GM19238 (cell line): ENCODE measurements around the gene CCNF.
A peak's percentile ranks its signal among the peaks of the same experiment; 100 is the strongest.

Source experiments
- DNase-seq: peaks from one replicate; pipeline ENCODE4 v3.0.0; 2011; ENCODE audit warnings: low spot score; ENCODE audit not compliant: insufficient read length

CCNF gene

DNA sequence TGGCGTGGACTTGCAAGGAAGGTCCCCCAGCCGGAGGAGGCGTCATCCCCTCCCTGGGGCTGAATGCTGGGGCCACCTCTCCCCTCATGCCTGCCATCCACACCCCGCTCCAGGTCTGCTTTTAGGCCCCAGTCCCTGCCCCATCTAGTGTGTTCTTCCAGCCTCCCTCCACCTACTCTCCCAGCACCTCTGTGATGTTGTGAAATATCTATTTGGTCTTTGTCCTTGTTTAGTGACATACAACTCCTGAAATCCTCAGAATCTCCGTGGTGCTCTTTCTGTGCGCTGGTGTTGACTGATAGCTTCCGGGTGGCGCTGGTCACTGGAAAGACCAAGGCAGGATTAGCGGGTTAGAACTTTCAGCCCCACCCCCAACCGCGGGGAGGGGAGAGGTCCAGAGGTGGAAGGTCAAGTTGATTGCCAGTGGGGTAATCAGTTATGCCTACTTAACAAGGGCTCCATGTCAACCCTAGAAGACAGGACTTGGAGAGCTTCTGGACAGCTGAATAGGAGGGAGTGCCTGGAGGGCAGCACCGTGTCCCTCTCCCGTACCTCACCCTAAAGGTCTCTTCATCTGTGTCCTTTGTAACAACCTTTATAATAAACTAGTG lies 55.8 kb downstream of the CCNF start:
- DNase-seq = no peak

DNA sequence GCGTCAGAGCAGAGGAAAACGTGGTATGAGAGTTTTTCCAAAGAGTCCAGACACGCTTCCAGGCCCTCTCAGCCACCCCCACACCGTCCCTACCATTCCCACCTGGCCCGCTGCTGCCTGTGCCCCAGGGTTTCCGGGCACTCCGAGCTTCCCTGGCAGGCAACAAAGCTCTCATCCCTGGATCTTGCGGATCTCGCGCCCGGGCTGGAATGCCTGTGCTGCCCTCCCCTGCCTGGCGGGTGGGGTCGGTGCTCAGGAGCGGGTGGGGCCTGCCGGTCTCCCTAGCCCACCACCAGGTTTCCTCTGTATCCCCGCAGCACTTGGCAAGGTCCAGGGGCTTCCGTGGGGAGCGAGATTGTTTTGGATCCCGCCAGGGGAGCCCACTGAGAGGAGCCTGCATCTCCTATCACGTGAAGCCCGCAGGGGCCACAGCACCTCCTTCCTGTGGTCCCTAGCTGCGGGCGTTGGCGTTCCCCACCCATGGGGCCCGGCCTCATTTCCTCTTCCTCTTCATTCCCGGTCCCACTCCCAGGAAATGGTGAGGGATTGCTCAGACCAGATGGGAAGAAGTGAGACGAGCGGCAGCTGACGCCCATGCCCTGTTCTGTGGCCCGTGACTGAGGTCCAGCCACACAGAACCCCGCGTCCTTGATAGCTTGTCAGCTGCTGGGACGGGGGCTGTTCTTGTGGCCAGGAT lies 56.7 kb downstream of the CCNF start:
- DNase-seq = no peak

DNA sequence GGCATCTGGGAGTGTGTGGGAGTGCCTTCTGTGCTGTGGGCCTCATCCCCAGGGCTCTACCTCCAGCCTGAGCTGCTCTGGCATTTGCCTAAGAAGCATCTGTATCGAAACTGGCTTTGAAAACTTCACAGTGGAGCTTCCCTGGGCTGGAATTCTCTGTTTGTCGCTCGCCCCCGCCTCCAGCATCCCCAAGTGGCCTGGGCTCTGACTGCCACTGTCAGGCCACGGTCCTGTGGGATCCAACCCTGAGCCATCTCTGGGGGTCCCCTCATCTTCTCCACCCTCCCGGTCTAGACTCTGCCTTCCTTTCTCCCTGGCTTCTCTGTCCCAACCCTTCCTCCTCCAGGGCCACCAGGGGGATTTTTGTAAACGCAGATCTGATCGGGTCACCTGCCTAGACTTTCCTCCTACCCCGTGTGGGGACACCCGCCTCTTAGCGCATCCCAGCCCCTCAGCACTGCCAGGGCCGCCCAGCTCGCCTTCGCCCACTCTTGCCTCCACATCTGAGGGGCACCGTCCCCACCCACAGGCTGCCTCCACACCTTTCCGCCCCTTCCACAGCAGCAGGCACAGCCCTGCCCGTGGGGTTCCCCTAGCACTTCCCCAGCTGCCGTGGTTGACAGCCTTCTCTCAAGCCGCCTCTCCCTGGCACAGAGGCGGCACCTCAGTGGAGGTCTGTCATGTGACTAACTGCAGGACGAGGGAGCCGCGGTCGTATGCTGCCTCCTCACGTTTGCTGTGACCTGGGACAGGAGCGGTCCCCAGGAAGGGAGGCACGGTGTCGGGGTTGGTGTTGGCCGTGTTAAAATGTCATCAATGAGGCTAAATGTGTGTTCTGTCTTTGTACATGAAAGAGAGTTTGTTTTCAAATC lies 57.6 kb downstream of the CCNF start:
- peak; percentile 91 for DNase-seq

DNA sequence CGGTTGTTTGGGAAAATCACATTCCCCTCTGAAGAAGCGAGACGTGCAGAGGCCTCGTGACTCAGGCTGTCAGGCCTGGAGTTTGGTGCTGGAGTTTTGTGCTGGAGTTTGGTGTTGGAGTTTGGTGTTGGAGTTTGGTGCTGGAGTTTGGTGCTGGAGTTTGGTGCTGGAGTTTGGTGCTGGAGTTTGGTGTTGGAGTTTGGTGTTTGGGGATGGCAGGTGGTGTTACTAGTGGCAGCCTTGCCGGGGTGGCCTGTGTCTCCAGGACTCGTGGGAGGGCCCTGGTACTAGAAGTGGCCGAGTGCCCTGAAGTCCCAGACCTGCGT lies 58.2 kb downstream of the CCNF start:
- no peak for DNase-seq

DNA sequence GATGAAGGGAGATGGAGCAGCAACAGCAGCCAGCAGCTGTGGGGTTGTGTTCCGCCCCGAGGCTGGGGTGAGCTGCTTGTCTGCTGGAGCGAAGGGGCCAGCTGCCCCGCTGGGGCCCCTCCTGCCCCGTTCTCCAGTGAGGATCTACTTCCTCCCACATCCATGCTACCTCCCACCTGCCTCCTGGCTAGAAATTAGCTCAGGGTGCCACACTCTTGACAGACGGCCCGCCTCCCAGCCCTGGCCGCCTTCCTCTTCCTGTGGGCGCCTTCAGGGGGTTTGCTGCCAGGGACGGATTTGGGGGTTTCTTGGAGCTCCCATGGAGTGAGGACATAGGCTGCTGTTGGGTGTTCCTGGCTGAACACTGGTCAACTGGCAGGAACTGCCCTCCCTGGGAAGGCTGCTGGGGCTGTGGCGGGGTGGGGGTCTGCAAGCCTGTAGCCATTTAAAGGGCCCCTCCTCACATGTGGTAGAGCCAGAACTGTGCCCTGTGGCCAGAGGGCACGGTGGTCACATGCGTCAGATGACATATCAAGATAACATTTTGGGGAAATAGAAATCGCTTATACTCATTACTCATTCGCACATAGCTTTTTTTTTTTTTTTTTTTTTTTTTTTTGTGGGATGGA lies 58.8 kb downstream of the CCNF start:
- DNase-seq = no peak

DNA sequence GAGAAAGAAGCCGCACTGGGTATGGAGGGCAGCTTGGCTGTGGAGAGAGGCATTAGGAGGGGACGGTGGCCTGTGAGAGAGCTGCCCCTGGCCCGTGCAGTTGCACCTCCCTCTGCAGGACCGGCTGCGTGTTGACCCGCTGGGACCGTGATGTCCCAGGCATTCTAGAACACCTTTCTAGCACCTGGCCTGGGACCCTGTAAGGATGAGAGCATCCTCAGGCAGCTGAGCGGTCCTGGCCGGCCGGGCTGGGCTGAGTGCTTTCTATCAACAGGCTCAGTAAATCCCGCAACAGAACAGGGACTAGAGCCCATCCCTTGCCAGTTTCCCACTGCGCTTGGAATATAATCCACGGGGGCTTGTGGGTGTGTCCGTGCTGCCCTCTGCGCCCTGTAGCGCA lies 60.3 kb downstream of the CCNF start:
- no peak for DNase-seq

DNA sequence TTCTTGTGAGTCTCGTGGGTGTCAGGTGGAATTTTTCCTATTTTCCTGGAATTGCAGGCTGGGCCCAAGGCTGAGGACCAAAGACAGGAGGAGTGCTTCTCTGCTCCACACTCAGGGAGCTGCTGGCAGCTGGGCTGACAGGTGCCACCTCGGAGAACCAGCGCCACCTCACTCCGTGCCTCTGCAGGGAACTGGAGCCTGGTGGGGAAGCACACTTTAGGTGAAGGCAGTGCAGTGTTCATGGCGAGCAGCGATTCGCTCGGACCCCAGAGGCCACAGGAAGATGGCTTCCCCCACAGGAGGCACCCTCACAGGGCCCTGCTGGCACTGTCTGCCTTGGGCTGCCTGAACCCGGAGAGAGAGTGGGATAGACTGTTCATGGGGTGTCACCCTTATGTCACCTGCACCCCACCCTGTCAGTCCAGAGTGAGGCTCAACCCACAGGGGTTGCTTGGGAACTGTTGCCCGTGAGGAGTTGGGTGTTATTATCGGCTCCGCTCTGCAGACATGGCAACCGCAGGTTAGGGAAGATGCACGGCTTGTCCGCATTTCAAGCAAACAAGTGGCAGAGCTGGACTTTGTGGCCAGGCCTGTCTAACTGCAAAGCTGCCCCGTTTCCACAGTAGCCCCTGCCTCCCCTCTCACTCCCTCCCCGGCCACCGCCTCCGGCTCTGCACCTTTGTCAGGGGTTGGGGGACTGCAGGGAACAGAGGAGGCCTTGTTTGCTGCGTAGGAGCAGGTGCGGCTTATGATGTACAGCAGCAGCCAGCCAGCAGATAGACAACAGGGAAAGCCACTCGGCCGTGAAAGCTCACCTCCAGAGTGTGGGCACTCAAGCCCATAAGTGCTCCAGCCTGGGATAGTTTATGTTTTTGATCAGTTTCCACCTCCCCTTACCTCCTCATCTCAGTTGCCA lies 61.2 kb downstream of the CCNF start:
- DNase-seq = no peak

DNA sequence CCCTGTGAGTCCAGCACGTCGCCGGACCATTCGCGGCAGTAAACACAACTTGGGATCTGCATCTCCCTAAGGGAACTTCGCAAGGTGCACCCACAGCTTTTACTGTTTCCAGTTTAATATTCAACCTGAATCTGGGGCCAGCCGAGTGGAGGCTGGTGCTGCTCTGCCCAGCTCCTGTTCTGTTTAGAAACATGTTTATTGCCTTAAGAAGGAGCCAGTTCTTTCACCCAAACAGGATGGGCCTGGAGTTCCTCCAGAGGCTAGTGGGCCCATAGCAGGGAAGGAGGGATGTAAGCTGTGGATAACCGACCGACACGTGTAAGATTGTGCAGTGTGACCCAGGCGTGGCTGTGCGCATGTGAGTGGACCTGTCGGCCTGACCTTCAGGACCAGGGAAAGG lies 63.0 kb downstream of the CCNF start:
- DNase-seq = no peak

DNA sequence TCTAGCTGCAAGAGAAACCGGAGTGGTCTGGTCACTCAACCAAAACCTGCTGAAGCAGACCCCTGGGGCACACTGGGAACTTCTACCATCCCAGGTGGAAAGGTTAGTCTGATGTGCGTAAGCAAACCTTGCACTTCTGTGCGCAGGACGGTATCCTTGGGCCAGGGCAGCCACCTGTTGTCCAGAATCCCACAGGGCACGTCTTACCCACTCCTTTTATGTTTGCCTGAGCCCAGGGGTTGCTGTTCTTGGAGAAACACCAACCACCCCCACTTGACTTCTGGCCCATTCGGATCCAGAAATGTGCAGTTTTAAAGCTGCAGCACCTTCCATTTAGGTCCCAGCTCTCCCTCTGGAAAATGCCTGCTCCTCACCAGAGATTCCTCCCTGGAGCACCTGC lies 64.4 kb downstream of the CCNF start:
- no peak for DNase-seq

DNA sequence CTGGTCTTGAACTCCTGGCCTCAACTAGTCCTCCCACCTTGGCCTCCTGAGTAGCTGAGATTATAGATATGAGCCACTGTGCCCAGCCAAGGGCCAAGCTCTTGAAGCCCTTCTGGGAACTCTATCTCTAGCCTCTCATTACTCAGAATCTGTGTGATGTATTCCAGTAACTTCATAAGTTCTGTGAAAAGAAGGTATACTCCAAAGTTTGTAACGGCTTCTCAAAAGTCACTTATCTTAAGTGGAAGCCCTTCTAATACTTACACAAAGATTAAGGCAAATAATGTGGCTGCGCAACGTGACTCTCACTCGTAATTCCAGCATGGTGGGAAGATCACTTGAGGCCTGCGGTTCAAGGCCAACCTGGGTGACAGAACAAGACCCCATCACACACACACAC lies 65.4 kb downstream of the CCNF start:
- DNase-seq = no peak

DNA sequence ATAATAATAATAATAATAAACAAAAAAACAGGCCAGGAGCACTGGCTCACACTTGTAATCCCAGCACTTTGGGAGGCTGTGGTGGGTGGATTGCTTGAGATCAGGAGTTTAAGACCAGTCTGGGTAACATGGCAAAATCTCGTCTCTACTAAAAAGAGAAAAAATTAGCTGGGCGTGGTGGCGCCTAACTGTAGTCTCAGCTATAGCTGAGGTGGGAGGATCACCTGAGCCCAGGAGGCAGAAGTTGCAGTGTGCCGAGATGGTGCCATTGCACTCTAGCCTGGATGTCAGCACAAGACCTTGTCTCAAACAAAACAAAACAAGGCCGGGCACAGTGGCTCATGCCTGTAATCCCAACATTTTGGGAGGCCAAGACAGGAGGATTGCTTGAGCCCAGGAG lies 65.8 kb downstream of the CCNF start:
- DNase-seq = no peak

DNA sequence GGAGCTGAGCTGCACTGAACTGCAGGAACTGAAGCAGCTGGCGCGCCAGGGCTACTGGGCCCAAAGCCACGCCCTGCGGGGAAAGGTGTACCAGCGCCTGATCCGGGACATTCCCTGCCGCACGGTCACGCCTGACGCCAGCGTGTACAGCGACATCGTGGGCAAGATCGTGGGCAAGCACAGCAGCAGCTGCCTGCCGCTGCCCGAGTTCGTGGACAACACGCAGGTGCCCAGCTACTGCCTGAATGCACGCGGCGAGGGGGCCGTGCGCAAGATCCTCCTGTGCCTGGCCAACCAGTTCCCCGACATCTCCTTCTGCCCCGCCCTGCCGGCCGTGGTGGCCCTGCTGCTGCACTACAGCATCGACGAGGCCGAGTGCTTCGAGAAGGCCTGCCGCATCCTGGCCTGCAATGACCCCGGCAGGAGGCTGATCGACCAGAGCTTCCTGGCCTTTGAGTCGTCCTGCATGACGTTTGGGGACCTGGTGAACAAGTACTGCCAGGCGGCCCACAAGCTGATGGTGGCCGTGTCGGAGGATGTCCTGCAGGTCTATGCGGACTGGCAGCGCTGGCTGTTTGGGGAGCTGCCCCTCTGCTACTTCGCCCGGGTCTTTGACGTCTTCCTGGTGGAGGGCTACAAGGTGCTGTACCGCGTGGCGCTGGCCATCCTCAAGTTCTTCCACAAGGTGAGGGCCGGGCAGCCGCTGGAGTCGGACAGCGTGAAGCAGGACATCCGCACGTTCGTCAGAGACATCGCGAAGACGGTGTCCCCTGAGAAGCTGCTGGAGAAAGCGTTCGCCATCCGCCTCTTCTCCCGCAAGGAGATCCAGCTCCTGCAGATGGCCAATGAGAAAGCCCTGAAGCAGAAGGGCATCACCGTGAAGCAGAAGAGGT lies 67.2 kb downstream of the CCNF start:
- no peak for DNase-seq

DNA sequence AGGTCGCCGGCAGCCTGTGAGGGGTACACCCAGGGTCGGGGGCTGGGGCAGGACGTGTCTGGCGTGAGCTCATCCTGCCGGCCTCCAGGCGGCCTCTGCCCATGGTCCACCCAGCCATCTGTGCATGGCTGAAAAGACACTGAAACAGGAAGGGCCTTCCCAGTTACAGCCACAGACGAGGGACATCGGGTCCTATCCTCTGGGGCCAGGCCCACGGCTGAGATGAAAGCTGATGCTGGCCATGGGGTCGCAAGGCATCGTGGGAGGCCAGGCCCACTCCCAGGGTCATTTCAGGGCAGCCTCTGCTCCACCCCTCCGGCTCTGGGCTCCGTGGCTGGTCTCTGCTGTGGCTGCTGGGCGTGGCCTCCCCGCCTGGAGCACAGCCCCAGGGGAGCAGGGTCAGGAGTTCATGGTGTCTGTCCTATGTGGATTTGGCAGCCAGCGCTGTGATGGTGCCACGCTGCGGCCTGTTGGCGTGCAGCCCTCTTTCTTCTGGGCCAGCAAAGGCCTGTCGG lies 67.9 kb downstream of the CCNF start:
- DNase-seq = no peak

DNA sequence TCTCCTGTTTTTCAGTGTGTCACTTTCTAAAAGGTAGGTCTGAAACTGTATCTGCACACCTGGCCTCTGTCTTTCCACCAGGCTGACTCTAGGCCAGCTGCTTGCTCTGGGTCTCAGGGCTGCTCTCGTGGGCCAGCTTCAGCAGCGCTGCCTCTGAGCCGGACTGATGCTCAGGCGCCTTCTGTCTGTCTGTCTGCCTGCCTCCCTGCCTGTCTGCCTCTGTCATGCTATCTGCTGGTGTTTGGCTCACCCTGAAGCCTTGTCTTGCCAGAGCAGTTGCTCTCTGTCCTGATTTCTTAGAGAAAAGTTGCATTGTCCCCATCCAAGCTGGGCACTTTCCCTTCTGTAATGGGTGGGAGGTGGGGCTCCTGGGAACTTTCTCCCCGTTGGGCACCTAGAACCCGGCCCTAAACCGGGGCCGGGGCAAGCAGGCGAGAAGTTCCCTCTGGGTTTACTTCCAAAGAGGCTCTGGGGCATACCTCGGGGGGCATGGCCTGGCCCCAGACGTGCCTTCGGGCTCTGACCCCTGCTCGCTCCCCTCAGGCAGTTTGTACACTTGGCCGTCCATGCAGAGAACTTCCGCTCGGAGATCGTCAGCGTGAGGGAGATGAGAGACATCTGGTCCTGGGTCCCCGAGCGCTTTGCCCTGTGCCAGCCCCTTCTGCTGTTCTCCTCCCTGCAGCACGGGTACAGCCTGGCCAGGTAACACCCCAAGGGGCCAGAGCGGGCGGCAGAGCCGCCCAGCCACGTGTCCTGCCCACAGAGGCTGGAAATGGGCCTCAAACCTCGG lies 68.6 kb downstream of the CCNF start:
- no peak for DNase-seq

DNA sequence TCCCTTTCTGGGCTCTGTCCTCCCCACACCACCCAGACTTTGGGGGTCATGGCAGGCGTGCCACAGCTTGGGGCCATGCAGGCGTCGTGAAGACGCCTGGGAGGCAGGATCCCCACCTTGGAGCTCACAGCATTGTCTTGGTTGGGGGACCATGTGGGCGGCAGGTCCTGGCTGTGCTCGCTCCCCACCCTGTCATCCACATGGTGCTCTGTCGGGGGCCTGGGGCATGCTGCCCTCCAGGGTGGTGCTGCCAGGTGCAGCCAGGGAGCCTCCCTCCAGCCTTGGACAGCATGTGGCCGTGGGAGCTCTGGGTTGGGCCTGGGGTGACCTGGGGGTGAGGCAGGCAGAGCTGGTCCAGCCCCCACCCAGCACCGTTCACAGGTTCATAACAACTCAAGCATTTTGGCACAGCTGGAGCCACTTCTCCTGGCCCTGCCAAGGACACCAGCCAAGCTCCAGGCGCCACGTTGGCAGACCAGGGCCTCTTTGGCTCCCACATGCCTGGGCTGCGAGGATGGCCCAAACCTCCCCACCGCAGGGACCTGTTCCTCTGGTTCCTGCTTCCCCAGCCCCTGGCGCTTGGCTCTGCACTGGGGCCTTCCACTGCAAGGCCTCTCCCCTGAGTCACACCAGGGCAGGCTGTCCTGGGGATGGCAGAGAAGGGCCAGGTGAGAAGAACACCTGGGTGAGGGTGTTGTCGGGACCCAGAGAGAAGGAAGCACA lies 69.4 kb downstream of the CCNF start:
- DNase-seq = no peak

DNA sequence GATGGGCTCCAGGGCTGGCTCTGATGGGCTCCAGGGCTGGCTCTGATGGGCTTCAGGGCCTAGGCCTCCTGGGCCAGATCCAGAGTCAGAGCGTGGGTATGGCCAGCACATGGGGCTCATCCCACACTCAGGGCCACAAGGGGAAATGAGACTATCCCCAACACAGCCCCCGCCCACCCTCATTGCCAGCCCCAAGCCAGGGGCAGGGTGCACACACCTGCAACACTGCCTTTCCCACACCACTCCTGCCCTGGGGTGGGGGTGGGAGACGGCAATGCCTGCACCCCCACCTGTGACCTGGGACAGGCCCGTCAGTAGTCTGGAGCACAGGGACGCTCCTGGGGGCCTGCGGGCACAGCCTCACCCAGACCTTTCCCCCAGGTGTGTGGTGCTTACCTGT lies 70.2 kb downstream of the CCNF start:
- no peak for DNase-seq

DNA sequence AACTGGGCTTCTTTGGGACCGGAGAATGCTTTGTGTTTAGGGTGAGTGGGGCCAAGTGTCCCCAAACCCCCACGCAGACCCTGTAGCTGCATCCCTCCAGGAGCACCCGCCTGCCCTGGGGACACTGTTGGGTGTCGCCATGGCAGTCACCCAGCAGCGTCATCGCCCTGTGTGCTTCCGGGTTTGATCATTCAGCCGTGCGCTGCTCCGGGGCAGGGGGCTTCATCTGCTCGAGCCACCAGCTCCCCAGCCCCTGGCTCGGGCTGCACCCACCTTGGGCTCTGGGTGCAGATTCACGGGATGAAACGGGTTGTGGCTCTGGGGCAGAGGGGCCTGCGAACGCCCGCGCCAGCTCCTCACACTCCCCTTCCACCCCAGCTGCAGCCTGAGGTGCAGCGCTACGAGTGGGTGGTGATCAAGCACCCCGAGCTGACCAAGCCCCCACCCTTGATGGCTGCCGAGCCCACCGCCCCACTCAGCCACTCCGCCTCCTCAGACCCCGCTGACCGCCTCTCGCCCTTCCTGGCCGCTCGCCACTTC lies 70.7 kb downstream of the CCNF start:
- no peak for DNase-seq

DNA sequence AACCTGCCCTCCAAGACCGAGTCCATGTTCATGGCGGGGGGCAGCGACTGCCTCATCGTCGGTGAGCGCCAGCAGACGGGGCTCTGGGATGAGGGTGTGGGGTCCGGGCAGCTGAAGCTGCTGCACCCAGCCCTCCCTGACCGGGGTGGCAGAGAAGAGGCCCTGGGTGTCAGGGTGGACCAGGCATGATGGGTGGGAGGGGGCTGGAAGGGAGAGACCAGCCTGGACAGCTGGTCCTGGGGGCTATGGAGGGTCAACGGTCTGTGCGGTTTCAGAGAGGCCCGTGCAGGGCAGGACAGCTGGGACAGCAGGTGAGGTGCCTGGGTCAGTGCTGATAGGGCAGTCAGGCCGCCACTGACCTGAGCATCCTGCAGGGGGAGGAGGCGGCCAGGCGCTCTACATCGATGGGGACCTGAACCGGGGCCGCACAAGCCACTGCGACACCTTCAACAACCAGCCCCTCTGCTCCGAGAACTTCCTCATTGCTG lies 71.2 kb downstream of the CCNF start:
- no peak for DNase-seq
